DMS53 (cell line): ENCODE results near the gene GLOD4.
"Not testable (repeated sequence)": the region's sequence is repeated elsewhere in the genome, so short reads cannot be mapped to it uniquely, and the experiment has no call there.

Experiments used
- DNase-seq: peaks from one replicate; lab custom pipeline; 2025; lab: John Stamatoyannopoulos, UW

The GLOD4 gene, protein sequence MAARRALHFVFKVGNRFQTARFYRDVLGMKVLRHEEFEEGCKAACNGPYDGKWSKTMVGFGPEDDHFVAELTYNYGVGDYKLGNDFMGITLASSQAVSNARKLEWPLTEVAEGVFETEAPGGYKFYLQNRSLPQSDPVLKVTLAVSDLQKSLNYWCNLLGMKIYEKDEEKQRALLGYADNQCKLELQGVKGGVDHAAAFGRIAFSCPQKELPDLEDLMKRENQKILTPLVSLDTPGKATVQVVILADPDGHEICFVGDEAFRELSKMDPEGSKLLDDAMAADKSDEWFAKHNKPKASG

GRCh38 chr17:781805-782731 lies at the start of gene GLOD4, which contains the start of gene MRM3:
Gene GLOD4, minus strand, starts transcription at chr17:782280. Its CDS starts 25 bp downstream, at chr17:782255.
Gene MRM3, plus strand, starts transcription at chr17:782353. Its CDS starts 26 bp downstream, at chr17:782379.
- DNase-seq = peak; percentile 85

DNA sequence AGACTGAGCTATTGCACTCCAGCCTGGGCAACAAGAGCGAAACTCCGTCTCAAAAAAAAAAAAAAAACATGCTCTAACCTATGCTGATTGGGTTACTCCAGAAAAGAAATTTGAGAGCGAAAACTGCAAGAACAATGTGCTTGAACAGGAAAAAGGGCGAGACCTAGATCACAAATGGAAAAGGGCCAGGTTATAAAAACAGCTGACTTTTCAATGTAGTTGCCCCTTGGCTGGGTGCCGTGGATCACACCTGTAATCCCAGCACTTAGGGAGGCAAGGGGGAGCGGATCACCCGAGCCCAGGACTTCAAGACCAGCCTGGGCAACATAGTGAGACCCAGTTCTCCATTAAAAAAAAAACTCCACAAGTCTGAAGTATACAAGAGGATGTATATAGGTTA lies 48.9 kb upstream of the GLOD4 start:
- no peak for DNase-seq

DNA sequence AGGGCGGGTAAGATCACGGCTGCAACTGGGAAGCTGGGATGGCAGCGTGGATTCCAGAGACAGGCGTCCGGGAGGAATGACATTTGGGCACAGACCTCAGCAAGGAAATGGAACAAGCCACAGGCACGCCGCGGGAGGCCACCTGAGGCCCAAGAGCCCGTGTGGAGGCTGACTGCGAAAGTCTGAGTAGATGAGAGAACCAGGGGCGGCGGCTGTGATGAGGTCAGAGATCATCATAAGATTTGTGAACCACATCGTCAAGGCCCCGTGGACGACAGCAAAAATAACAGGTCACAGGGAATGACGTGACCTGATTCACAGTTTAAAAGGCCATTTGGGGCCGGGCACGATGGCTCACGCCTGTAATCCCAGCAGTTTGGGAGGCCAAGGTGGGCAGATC lies 48.3 kb upstream of the GLOD4 start:
- no peak for DNase-seq

- not testable (repeated sequence) for DNase-seq
Measured at GRCh38 chr17:829614-830013, 47.5 kb upstream of the GLOD4 start.

GRCh38 chr17:828761-829160 lies 46.7 kb upstream of the GLOD4 start:
- DNase-seq = no peak

- DNase-seq = no peak
Measured at GRCh38 chr17:826778-827177, 44.7 kb upstream of the GLOD4 start.

DNA sequence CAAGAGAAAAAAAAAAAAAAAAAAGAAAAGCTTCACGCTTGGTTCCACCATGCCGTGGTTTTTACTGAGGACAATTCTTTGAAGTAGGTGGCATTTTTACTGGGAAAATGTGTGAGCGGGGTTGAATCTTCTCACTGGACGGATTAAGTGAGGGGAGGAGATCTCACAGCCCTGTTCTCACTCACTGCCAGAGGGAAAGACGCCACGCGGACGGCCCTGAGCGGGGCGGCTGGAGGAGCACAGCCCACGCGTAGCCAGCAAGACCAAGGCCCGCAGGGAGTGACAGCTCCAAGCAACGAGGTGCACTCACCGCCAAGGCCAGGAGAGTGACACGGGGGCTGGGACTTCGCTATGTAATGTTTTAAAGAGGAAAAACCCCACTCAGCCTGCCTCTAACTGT lies 43.1 kb upstream of the GLOD4 start:
- DNase-seq = no peak

GRCh38 chr17:824378-824777 lies 42.3 kb upstream of the GLOD4 start:
- DNase-seq = no peak

- DNase-seq = no peak
Measured at GRCh38 chr17:823501-823902, 41.4 kb upstream of the GLOD4 start.

DNA sequence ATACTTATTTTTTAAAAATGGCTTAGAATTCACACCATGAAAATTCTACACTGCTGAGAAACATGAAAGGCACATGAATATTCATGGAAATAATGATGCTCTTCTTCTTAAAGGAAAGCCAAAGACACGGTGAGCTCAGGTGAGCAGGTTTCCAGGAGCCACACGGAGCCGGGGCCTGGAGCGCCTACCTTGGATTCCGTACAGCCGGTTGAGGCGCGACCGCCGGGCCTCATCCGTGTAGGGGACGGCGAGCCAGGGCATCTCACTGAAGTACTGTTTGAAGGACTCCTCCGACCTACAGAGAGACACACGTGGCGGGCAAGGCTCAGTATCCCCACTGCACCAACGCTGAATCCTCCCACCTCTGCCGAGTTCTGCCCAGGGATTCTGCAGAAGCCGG lies 37.2 kb upstream of the GLOD4 start:
- DNase-seq = no peak

DNA sequence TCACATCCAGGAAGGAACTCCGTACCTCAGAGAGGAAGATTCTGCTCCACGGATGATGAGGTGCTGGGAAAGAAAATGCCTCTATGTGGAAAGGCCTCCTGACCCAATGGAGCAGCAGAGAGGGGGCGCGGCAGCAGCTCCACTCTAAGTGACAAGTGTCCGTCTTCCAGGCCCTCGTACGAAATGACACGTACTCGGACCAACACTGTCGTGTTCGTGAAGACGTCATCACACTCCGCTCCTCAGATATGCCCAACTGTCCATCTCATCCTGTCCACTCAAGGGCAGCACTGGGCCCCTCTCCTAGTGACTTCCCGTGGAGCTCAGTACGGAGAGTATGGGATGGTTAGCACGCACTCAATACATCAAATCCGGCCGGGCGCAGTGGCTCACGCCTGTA lies 32.3 kb upstream of the GLOD4 start:
- no peak for DNase-seq

DNA sequence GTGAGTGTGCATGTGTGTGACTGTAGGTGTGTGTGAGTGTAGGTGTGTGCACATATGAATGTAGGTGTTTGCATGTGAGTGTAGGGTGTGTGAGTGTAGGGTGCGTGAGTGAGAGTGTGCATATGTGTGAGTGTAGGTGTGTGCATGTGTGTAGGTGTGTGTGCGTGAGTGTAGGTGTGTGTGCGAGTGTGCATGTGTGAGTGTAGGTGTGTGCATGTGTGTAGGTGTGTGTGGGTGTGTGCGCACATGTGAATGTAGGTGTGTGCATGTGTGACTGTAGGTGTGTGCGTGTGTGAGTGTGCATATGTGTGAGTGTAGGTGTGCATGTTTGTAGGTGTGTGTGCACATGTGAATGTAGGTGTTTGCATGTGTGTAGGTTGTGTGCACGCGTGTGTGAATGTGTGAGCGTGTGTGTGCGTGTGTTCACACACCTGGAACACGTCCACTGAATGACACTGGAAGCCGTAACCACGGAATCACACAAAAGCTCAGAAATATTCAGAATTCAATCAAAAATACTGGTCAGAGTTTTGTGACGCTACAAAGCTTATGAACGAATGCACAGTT lies 30.6 kb upstream of the GLOD4 start:
- DNase-seq = no peak

DNA sequence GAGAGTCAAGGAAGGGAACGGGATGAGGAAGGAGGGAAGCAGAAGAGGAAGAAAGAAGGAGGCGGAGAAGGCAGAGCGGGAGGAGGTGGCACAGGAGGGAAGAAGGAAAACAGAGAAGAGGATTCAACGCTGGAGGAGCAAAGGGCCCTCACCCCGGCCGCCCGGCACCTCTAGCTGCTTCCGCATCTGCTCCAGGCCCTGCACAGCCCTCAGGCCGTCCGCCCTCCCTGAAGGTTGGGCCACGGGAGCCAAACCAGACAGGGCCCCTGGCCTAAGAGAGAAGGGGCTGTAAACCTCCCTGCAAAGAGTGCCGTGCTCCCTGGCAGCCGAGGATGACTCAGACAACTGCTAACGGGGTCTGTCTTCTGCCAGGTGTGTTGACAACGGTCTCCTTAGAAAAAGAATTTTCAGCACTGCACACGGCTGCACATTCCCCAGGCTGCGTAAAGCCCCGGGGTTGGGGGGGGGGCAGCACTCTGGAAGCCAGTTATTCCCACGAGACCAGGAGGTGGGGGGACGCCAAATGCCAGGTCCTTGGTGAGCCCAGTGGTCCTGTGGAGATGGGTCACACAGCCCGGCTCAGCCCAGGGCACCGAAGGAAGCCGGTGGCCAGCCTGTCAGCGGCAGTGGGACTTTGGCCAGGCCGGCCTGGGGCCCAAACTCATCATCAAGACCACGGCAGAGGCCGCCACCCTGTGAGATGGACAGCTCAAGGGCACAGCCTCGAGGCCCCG lies 29.1 kb upstream of the GLOD4 start:
- DNase-seq = no peak

GRCh38 chr17:807523-808294 lies 25.6 kb upstream of the GLOD4 start:
- no peak for DNase-seq

DNA sequence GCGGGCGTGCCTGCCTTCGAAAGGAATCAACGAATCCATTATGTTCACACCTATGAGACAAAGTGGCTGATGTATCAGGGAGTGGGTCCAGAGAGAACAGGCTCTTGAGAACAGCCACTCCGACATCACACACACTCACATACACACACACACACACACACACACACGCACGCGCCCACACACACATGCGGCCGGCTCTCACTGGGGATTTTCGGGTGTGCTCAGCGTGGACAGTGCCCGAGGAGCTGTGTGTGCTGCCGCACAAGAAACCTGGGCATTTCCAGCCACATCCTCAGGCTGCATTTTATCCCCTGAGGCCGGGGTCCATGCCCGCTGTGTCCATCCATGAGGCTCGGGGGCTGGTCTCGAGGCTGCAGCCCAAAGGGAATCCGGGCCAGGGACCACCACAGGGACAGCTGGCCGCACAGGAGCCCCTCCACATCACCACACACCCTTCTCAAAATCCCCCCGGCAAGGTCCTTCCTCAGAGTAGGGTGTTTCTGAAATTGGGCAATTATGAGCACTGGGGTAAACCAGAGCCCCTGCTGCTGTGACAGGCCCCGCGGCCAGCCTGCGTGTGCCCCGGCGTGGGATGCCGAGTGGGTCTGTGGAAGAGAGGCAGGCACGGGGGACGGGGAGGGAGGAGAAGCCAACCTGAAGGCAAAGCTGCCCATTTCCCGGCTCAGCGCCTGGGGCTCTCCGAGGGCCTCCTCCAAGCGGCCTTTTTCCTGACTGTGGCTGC lies 24.9 kb upstream of the GLOD4 start:
- DNase-seq = no peak

GRCh38 chr17:806346-806745 lies 24.3 kb upstream of the GLOD4 start:
- DNase-seq = no peak

DNA sequence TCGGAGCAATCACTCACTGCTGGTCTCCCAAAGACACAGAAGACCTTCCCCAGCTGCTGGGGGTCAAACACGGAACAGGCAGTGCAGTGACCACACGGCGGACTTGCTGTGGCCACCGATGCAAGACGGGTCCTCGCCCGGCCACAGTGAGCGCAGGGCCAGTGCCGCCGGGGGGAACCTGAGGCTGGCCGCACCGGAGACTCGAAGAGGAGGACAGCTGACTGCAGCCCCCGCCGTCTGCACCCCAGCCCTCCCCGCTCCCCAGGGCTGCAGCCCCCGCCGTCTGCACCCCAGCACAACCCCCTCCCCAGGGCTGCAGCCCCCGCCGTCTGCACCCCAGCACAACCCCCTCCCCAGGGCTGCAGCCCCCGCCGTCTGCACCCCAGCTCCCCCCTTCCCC lies 23.8 kb upstream of the GLOD4 start:
- not testable (repeated sequence) for DNase-seq

DNA sequence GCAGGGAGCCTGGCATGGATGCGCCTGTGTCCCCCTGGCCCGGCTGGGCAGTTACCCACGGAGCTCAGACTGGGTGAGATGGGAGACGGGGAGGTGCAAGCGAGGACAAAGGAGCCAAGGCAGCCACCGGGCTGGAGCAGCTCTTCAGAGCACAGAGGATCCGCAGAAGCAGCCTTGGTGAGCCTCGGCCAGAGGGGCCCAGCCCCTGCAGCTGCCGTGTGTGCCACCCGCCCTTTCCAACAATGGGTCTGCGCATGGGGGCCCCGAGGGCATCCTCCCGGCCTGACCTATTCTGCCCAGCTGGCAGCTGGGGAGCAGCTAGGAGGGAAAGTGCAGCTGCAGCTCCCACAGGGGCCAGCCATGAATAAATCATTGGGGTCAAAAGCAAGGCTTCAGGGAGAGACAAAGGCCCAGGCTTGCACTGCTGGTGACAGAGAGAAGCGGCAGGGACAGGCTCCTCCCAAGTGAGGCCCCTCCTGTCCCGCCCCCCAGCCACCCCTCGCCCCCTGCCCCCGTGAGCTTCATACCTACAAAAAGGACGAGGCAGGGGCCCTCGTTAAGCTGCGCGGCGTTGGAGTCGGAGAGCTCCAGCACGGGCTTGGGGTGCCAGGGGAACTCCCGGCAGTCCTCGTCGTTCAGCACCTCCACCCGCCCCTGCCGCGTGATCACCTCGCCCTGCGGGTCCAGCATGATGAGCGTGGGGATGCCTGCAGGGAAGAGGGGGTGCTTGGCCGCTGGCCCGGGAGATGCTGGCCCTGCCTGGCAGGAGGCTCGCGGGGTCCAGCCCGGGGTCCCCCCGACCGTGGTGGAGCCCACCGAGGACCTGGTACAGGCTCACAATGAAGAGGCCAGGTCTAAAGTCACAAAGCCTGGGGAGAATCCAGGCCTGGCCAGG lies 22.7 kb upstream of the GLOD4 start:
- no peak for DNase-seq
